ENCODE measurements around the gene RPRD2.
"Not testable (repeated sequence)": the region's sequence is repeated elsewhere in the genome, so short reads cannot be mapped to it uniquely, and the experiment has no call there.

RPRD2 gene

GRCh38 chr1:150388241-150388640 is 24.3 kb downstream of the RPRD2 start:
- TF ChIP-seq CTCF (IDR thresholded peaks at IDR 0.05; ENCODE audit: low read depth, low read length, missing control alignments) = no peak
- no peak overlapping the region for H3K4me3 ChIP-seq (ENCODE audit: low read depth, low read length)
- DNase-seq (ENCODE audit: low read depth) = no peak

DNA sequence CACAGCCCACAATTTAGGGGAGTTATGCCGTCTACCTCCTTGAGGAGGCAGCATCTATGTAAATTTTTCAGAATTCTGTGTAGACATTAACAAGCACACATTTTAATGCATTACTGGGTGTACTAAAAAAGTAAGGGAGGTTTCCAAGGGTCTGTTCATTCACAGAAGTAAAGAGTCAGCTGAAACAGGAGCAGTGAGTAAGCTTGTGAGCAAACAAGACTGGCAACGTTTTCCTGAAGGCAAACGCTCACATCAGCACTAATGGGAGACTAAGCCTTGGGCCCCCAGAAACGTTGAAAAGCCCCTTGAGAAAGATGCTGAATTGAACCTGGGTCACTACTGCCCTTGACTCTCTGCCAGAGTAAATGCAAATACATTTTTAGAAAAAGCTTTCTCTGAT is 25.7 kb downstream of the RPRD2 start:
- DNase-seq (ENCODE audit: low read depth) = no peak

DNA sequence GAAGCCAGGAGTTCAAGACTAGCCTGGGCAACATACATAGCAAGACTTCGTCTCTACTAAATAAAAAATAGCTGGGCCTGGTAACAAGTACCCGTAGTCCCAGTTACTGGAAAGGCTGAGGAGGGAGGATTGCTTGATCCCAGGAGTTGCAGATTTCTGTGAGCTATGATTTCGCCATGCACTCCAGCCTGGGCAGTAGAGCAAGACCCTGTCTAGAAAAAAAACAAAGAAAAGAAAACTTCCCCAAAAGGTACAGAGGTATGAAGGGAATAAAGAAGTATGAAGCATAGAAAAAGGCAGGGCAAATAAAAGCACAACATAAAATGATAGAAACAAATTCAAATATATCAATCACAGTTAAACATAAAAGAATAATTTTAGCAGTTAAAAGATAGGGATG is 28.7 kb downstream of the RPRD2 start:
- TF ChIP-seq CTCF (IDR thresholded peaks at IDR 0.05; ENCODE audit: low read depth, low read length, missing control alignments) = no peak
- DNase-seq (ENCODE audit: low read depth) = no peak
- no peak overlapping the region for H3K4me3 ChIP-seq (ENCODE audit: low read depth, low read length)

More for the DNA sequence above, 25.7 kb downstream of the RPRD2 start:
- no peak overlapping the region for H3K4me3 ChIP-seq (ENCODE audit: low read depth, low read length)
- TF ChIP-seq CTCF (IDR thresholded peaks at IDR 0.05; ENCODE audit: low read depth, low read length, missing control alignments) = no peak

DNA sequence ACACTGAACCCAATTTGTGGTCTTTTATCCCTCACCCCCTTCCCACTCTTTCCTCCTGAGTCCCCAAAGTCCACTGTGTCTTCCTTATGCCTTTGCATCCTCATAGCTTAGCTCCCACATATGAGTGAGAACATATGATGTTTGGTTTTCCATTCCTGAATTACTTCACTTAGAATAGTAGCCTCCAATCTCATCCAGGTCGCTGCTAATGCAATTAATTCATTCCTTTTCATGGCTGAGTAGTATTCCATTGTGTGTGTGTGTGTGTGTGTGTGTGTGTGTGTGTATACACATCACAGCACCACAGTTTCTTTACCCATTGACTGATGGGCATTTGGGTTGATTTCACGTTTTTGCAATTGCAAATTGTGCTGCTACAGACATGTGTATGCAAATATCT is 31.2 kb downstream of the RPRD2 start:
- DNase-seq (ENCODE audit: low read depth); H3K4me3 ChIP-seq (ENCODE audit: low read depth, low read length): not testable (repeated sequence)

- DNase-seq (ENCODE audit: low read depth) = no peak
- no peak for TF ChIP-seq CTCF (IDR thresholded peaks at IDR 0.05; ENCODE audit: low read depth, low read length, missing control alignments)
- no peak overlapping the region for H3K4me3 ChIP-seq (ENCODE audit: low read depth, low read length)
Observed at GRCh38 chr1:150397392-150398032, 33.6 kb downstream of the RPRD2 start.

GRCh38 chr1:150404465-150404864 is 40.5 kb downstream of the RPRD2 start:
- no peak for TF ChIP-seq CTCF (IDR thresholded peaks at IDR 0.05; ENCODE audit: low read depth, low read length, missing control alignments)
- DNase-seq (ENCODE audit: low read depth) = no peak
- no peak overlapping the region for H3K4me3 ChIP-seq (ENCODE audit: low read depth, low read length)

DNA sequence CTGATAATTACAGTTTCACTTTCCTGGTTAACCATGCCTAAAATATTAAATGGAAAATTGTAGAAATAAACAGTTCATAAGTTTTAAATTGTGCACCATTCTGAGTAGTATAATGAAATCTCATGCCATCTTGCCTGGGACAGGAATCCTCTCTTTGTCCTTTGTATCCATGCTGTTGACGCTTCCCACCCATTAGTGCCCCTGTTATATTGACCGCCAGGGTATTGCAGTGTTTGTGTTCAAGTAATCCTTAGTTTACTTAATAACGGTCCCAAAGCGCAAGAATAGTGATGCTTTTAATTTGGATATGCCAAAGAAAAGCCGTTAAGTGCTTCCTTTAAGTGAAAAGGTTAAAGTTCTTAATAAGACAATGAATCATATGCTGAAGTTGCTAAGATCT is 41.7 kb downstream of the RPRD2 start:
- no peak for TF ChIP-seq CTCF (IDR thresholded peaks at IDR 0.05; ENCODE audit: low read depth, low read length, missing control alignments)
- DNase-seq (ENCODE audit: low read depth) = no peak
- H3K4me3 ChIP-seq (ENCODE audit: low read depth, low read length) = no peak overlapping the region
